ENCODE results near the gene ADARB2.

ADARB2 gene

GRCh38 chr10:1197384-1197783 lies 539.9 kb downstream of the ADARB2 start:
- TF ChIP-seq CTCF (IDR thresholded peaks at IDR 0.05; ENCODE audit: extremely low read depth, insufficient read depth, missing control alignments), result no peak
- no peak for DNase-seq (ENCODE audit: low spot score)
- in situ Hi-C loops (cut with MboI; ENCODE audit: low pct_unique_long_range_greater_than_20kb, low sequenced_read_pairs, unreplicated experiment), result no loop called here

GRCh38 chr10:1196656-1197055 lies 540.7 kb downstream of the ADARB2 start:
- TF ChIP-seq CTCF (IDR thresholded peaks at IDR 0.05; ENCODE audit: extremely low read depth, insufficient read depth, missing control alignments), result no peak
- DNase-seq (ENCODE audit: low spot score), result no peak
- in situ Hi-C loops (cut with MboI; ENCODE audit: low pct_unique_long_range_greater_than_20kb, low sequenced_read_pairs, unreplicated experiment), result no loop called here

GRCh38 chr10:1195828-1196227 lies 541.5 kb downstream of the ADARB2 start:
- no peak for DNase-seq (ENCODE audit: low spot score)
- in situ Hi-C loops (cut with MboI; ENCODE audit: low pct_unique_long_range_greater_than_20kb, low sequenced_read_pairs, unreplicated experiment), result no loop called here
- TF ChIP-seq CTCF (IDR thresholded peaks at IDR 0.05; ENCODE audit: extremely low read depth, insufficient read depth, missing control alignments), result no peak

- in situ Hi-C loops (cut with MboI; ENCODE audit: low pct_unique_long_range_greater_than_20kb, low sequenced_read_pairs, unreplicated experiment), result no loop called here
- DNase-seq (ENCODE audit: low spot score), result no peak
- no peak for TF ChIP-seq CTCF (IDR thresholded peaks at IDR 0.05; ENCODE audit: extremely low read depth, insufficient read depth, missing control alignments)
These were observed 543.2 kb downstream of the ADARB2 start for GRCh38 chr10:1194161-1194560.

- in situ Hi-C loops (cut with MboI; ENCODE audit: low pct_unique_long_range_greater_than_20kb, low sequenced_read_pairs, unreplicated experiment), result no loop called here
- no peak for TF ChIP-seq CTCF (IDR thresholded peaks at IDR 0.05; ENCODE audit: extremely low read depth, insufficient read depth, missing control alignments)
- no peak for DNase-seq (ENCODE audit: low spot score)
These were observed 543.8 kb downstream of the ADARB2 start for GRCh38 chr10:1193561-1193960.

- DNase-seq (ENCODE audit: low spot score), result no peak
- in situ Hi-C loops (cut with MboI; ENCODE audit: low pct_unique_long_range_greater_than_20kb, low sequenced_read_pairs, unreplicated experiment), result no loop called here
- no peak for TF ChIP-seq CTCF (IDR thresholded peaks at IDR 0.05; ENCODE audit: extremely low read depth, insufficient read depth, missing control alignments)
These were observed 545.6 kb downstream of the ADARB2 start for GRCh38 chr10:1191752-1192151.
